Stimulated activated CD4-positive, alpha-beta T cell treated with anti-CD3 and anti-CD28 coated beads, Interleukin-2, amount 100 ng/mL, for 24 hours (primary cell): Measurements from ENCODE around the gene DHRS3.

Experiments
- DNase-seq, 2 donors: peaks; one replicate each; pipeline ENCODE4 v3.0.0-alpha.2; 2020

Gene DHRS3

DNA sequence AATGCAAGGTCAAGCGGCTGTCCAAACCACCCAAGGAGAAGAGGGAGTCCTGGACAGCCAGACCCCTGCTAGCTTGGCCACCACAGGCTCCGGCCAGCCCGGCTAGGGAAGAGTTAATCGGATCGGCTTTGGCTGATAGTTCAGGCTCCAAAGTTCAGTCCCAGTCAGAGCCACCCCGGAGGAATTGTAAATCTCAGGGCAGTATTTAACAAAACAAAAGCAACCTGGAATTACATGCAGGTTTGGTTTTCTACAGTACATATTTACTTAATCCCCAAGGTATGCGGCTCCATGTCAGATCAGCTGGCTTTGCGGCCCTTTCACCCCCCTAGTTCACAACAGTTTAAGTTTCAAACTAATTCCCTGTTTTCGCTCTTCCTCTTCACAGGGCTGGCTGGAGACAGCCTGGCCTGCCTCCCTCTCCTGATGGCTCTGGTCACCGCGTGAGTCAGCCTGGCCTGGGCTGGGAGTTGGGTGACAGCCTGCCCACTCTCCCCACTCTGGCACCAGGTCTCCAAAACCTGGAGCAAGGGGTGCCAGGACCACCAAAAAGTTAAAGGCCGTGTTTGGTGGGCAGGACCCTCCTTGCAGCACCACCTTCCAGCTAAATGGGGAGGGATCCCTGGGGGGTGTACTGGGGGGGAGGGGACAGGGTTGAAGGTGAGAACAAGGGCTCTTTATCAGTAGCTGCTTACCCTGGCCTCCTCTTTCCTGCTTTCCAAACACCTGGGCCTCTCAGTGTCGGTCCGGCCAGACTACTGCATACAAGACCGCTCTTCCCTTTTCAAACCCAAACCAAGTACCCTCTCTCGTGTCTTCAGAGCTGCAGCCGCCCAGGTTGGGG, 1.9 kb downstream of the DHRS3 start:
- peak in 1 of 2 donors; percentile 27 for DNase-seq

DNA sequence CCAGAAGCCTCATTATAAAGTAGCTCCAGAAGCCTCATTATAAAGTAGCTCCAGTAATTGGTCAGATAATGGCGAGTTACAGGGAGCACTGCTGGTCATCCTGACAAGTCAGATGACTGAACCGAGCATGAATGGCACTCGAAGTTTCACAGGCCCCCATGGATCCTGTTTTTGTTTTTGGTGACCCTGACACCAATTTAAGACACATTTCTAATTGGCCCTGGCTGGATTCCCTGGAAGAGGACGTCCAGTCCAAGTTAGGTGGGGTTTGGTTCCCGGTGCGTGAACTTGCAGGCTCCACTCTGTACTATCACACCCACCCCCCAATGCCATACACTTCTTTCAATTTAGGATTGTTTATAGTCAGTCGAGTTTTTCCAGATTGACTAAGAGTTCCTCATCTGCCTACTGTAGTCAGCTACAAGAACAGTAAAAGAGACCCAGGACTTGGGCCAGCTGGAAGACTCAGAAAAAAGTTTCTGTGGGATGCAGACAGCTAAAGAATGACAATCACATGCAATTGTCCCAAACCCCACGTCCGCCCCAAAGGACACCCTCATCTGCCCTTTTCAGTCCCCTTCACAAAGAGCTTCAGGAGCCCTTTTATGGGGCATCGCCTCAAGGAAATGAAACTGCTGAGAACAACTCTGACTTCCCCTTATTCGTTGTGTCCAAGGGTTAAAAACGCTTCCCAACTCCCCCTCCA, 2.7 kb downstream of the DHRS3 start:
- DNase-seq: no peak

DNA sequence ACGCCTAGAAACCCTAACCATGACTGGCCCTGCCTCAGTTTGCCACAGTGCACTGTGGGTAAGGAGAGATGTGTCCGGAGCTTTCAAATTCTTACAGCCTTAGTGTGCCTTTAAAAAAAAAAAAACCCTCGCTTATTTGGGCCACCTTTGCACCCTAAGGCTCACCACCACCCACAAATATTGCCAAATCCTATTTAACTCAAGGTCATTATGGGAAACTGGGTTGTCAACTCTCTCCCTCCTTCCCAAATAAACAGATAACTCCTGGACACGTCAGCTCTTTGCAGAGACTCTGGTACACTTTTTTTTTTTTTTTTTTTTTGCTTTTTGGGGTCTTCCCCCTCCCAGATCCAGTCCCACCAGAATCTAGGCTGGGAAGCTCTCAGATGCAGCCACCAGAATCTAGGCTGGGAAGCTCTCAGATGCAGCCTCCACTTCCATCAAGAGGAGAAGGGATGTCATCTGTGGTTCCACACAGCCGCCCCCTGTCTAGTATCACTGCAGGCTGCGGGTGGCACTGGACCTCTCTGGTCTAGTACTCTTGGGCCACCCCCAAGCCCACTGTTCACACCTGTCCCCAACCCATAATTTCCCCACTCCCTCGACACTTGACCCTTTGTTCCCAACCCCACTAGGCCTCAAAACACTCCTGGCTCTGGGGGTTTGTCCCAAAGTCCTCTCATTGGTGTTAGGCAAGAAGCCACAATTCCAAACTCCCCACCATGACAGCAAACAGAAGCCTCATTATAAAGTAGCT, 3.4 kb downstream of the DHRS3 start:
- no peak for DNase-seq

DNA sequence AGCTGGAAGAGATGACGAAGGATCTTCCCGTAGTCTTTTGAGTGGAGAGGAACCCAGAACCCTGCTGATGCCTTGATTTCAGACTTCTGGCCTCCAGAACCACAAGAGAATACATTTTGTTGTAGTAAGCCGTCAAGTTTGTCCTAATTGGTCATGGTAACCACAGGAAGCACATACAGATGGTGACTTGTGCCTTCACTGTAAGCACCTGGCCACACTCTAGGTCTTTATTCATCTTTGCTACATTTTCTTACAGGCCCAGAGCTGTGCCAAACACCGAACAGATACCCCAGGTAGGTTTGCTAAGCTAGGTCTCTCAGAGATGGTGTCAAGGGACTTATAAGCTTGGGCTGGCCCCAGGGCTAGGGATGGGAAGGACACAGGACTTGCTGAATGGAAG, 4.8 kb downstream of the DHRS3 start:
- no peak for DNase-seq

DNA sequence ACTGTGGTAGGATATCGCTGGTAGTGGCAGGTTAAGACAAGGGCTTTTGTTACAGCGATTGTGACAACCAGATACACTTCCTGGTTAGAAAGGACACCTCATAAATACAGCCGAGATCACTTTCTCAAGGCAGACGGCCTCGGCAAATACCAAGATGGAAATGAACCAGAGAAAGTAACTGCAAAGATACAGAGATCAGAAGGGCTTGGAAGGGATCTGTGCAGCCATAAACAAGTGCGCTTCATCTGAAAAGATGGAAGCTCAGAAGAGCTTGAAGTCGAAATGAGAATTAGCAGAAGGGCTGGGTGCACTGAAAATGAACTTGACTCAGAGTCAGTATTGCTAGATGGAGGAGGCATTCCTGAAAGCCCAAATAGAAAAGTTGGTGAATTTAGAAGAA, 7.1 kb downstream of the DHRS3 start:
- no peak for DNase-seq

DNA sequence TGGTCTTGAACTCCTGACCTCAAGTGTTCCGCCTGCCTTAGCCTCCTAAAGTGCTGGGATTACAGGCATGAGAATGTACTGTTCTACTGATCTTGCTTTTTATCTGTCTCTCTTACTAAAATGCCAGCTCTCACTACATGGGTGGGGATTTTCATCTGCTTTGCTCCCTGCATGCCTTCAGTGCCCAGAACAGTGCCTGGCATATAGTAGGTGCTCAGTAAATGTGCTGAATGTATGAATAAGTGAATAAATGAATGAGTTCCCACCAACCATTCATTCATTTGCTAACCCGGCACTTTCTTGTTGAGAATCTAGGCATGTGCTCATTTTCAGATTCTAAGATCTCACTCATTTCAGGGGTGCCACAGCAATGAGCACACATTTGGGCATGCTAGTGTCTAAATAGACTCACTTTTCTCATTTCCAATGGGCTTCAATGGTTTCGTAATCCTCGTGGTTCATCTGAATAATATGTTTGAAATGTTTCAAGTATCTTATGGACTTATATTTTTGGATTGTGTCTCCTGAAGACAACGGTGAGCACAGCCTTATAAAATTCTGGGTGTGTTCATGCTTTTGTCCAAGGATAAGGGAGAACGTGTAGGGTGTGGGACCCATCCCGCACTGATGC, 7.6 kb downstream of the DHRS3 start:
- no peak for DNase-seq

DNA sequence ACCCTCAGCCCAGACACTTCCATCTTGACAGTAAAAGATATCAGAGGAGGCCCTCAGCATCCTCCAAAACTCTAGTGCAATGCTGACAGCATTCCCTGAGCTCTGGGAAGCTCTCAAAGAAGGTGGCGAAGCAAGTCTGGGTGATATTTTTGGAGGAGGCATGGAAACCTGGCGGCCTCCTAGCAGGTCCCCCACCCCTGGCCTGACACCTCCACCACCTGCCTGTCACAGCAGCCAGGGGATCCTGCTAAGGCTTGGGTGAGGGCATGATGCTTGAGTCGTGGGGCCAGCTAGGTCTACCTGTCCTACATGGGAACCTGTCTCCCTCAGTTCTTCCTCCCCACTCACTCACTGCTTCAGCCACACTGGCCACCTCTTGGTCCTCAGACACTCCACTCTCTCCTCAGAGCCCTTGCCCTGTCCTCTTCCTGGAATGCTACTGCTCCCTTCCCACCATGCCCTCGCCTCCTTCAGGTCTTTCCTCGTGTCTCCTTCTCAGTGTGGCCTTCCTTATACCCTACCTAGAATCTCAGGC, 8.5 kb downstream of the DHRS3 start:
- no peak for DNase-seq

DNA sequence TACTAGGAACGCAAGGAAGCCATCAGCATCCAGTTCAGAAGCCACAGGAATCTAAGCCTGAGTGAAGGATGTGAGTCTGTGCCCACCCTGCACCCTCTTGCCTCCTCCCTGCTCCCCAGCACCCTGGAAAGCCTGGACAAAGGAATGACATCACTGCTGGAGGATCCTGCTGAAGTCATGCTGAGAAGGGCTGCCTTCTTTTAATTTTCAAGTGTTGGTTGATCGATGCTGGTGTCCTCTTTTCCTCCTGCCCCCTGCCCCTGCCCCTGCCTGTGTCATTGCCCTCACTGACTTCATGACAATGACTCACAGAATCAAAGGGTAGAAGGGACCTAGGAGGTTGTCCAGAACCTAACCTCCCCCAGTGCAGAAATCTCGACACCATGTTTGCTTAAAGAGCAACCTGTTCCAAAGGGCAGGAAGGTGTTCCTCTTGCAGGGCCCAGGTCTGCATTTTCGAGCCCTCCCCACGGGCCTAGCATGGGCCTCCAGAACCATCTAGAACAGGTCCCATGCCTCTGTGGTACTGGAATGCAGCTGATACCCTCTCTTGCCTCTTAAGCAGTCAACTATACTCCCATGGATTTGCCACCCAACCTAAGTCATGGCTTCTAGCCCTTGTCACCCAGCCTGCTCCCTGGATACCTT, 9.6 kb downstream of the DHRS3 start:
- no peak for DNase-seq

DNA sequence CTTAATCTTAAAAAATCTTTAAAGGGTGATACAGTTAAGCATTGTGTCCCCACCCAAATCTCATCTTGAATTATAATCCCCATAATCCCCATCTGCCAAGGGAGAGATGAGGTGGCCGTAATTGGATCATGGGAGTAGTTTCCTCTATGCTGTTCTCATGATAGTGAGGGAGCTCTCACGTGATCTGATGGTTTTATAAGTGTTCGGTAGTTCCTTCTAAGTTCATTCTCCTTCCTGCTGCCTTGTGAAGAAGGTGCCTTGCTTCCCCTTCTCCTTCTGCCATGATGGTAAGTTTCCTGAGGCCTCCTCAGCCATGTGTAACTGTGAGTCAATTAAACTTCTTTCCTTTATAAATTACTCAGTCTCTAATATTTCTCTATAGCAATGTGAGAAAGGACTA, 10.7 kb downstream of the DHRS3 start:
- no peak for DNase-seq

DNA sequence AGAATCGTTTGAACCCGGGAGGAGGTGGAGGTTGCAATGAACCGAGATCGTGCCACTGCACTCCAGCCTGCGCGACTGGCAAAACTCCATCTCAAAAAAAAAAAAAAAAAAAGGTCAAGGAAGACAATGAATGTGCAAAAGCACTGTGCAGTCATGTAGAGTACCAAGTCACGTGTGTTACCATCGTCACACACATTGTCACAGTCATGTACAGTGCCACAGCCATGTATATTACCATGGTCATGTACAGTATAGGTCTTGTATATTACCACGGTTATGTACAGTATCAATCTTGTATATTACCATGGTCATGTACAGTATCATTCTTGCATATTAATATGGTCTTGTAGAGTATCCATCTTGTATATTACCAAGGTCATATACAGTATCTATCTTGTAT, 13.0 kb downstream of the DHRS3 start:
- no peak for DNase-seq

DNA sequence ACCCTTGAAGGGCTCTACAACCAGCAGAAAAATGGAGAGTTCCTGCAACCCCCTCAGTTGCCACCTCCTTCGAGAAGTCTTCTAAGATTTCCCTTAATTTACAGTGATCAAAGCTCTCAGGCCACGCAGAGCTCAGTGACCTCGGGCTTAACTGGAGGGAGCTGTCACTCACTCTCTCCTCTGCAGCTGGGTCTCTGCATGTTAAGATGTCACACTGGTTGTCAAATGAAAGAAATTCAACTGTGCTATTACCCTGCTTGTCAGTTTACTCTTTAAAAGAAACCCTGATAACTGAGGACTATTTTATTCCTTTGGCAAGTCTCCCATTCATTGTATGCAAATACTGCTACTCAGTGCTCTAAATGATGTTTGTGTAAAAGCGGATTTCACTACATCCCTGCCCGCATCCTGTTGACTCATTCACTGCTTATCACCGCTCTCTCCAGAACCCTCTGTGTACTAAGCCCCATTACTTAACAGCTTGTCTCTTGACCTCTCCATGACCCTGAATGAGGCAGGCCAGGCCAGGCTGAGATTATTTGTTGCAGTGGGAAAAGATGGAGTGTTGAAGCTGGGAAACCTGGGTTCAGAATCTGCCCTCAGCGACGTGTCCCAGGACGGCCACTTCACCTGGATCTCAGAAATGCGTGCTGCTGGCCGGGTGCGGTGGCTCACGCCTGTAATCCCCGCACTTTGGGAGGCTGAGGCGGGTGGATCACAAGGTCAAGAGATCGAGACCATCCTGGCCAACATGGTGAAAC, 13.7 kb downstream of the DHRS3 start:
- peak; percentile 55 to 66 for DNase-seq

DNA sequence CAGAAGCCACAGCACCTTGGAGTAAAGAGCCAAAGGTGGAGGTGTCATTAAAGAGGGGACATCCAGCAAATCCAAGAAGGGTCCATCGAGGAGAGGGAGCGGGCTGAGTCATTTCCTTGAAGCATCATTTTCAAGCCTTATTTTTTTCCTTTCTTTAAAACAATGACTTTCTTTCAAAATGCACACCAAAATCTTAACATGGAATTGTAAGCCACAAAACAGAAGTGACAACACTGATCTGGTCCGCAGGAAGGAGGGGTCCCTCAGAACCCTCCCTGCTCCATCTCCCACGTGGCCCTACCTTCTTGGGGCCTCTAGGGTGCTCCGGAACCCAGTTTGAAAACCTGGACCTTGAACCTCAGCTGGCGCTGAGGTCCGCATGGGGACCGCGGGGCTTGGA, 14.8 kb downstream of the DHRS3 start:
- DNase-seq: no peak

DNA sequence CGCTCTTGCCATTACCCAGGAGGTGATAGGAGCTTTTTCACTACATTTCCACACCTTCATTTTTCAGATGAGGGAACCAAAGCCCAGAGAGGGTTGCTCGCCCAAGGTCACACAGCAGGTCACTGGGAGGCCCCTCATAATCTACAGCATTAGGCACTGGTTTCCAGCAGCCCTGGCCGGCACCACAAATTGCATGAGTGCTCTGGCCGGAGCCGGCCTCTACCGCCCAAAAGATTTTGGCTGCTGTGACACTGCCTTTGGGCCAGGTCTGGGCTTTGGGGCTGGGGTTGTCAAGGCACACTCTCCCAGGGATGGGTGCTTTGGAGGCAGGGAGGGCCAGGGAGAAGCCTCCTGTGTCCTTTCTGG, 15.4 kb downstream of the DHRS3 start:
- DNase-seq: no peak

DNA sequence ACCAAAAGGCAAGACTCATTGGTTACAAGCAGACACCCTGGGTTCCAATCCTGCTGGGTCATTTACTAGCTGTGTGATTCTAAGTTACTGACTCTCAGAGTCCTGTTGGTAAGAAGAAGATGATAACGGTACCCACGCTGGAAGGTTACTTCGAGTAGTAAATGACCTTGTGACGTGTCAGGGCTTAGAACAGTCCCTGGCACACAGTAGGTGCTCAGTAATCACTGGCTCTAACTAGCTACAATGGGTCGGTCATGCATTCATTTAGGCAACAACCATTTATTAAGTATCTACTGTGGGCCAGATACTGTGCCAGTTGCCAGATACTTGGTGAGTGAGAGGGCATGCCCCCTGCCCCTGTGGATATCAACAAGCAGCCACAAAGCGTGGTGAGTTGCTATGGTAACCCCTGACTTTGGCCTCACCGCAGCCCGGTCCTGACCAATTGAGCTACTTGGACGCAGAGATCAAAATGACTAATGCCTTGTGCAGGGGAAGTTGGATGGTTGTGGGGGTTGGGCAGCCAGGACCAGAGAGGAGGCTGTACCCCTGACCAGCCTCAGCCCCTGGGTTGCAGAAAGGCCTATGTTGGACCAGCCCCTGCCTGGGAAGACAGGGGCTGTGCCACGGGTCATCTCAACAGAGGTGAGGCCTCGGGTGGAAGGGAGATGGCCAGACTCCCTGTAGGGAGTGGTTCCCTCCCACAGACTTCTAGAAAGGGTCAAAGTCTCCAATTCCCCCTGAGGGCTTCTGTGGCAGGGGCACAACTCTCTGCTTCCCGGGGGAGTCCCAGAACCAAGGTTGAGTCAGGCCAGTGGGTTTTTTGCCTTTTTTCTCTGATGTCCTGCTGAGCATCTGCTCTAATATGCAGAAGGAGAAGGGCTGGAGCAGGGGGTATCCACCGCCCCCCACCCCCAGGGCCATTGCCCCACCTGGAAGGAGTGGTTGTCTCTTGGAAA, 16.0 kb downstream of the DHRS3 start:
- no peak for DNase-seq

DNA sequence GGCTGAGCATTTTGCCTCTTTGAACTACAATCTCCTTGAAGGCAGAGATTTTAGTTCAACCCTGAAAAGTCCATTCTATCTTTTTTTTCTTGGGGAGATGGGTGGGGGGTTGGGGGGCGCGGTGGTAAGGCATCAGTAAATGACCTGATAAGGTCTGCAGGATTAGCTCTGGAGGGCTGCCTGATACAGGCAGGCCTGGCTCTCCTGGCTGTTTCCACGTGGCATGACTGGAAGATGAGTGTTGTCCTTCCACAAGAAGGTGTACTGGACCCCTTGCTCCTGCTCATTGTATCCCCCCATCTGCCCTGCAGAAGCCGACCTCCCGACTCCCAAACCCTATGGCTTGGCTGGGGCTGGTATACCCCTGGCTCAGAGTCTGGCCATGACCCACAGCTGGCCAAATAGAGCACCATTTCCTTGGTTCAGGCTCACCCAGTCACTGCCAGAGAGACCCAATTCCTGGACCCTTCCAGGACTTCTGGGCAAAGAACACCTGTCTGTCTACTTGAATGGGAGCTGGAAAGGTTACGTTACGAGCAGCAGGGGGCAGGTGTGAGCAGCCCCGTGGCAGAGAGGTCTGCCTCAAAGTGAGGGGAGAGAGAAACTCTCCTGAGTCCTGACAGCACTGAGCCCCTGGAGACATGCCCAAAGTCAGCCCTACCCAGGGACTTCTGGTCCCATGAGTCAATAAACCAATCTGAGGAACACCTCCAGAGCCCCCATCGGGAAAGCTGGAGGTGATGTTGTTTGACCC, 17.0 kb downstream of the DHRS3 start:
- peak; percentile 52 to 59 for DNase-seq

DNA sequence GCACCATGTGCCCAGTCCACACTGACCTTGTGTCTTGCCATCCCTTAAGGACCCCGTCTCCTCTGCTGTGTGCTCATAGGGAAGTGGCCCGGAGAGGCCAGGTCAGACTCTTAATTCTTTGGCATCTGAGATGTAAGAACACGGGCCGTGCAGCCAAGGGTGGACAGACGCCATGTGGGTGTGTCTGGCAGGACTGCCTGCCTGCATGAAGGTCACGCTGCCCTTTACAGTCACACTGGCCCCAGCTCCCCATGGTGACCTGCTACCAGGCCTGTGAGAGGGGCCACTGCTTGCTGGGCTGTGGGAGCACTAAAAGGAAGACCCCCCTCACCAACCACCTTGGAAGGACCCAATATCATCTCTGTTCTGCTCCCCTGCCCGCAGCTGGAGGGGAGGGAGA, 17.7 kb downstream of the DHRS3 start:
- DNase-seq: no peak

DNA sequence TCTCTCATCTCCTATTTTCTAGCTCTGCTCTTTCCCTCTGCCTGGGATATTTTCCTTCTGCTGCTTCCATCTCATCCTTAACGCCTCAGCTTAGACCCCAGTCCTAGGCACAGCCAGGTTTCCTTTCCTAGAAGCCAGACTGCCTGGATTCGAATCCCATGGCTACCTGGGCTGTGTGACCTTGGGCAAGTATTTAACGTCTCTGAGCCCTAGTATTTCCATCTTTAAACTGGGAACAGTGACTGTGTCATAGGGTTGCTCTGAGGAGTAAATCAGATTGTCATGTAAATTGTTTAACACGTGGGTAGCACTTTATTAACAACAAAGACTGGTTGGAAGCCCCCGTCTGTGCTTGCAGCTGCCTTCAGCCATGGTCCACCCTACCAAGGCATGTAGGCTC, 18.4 kb downstream of the DHRS3 start:
- no peak for DNase-seq

DNA sequence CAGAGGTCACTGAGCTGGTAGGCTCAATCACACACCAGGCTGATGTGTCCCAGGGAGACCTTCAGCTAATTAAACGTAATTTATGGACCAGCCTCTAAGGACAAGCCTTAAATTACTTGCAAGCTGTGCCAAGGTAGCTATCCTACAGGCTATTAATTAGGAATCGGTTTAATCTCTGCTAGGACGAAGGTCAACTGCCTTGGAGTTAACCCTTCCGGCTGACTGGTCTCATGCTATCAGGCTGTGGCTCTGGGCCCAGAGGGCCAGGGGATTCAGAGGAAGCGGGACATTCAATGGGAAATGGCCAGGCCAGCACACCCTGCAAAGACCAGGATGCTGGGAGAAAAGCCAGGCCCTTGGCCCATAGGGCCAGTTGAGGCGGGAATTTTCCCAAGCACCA, 19.0 kb downstream of the DHRS3 start:
- DNase-seq: no peak

DNA sequence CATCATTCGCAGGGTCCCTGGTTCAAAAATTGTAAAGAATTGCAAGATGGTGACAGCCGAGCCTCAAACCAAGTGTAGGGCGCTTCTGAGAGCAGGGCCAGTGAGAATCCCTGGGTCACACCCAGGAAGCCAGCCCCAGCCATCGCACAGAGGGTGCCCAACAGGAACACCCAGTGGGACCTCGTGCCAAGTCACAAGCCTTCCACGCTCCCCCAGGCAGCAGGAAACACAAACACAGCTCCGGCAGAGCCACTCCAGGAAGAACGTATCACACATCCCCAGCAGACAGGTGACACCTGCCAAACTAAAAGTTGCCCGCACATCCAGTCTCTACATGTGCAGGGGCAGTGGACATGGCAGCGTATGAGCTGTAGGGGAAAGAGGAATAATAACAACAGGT, 20.2 kb downstream of the DHRS3 start:
- no peak for DNase-seq
